Measurements from ENCODE around the gene PPP1R13B. TPM values are rescaled to one million over a fixed set of nuclear protein-coding genes. Genes with fewer than 3 reads are reported as not detected.

PPP1R13B gene
- total RNA-seq, 2 donors from 2014 or later = 18.2 to 22.6 TPM

DNA sequence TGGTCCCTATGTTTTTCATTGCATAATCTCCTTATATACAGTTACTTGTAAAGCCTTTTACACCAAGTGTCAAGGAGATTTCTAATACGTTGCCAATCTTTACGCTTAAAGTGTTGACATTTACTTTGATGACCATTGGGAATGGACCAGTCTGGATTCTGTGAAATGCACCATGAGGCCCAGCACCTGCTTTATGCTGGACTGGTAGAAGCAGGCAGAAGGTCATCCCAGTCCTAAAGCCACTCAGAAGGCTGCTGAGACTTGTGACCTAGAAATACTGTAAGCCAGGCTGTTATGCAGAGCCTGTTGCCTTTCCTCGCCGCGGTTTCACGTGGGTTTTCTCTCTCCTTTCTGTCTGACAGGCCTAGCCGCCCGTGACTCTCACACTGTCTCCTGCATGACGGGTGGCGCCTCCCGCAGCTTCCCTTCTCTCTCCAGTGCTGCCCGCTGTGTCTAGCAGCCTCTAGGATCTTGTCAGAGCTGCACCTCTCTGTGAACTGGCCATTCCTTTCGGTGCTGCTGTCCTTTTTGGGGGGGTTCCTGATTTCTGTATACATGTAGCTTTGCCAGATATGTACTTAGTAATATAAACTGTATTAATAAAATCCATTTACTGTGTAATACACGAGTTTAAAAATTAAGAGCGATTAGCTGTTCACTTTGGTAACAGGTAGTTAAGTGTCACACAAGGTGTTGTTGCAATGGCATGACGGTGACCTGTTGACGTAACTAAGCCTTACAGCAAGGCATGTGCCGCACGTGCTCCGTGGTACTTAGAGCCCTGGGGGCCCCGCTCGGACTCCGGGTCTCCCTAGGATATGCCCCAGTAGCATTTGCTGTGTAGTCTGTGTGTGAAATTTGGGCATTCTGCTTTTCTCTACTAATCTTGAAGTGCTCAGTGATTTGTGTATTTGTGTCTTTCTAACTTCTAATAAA lies 161.8 kb downstream of the PPP1R13B start:
- H3K27ac Mint-ChIP-seq = no peak overlapping the region
- peaks cover 5% of the 10 kb centered on the region for H3K36me3 Mint-ChIP-seq (ENCODE audit: low read depth)
- no peak for ATAC-seq
- no peak overlapping the region for H3K4me3 Mint-ChIP-seq
- no peak for DNase-seq
- H3K4me1 Mint-ChIP-seq = peaks cover 7% of the 10 kb centered on the region
- H3K27me3 Mint-ChIP-seq = no peaks in the 10 kb centered on the region
- no peaks in the 10 kb centered on the region for H3K9me3 ChIP-seq (ENCODE audit: control insufficient read depth, low read length, poor library complexity, severe bottlenecking)

DNA sequence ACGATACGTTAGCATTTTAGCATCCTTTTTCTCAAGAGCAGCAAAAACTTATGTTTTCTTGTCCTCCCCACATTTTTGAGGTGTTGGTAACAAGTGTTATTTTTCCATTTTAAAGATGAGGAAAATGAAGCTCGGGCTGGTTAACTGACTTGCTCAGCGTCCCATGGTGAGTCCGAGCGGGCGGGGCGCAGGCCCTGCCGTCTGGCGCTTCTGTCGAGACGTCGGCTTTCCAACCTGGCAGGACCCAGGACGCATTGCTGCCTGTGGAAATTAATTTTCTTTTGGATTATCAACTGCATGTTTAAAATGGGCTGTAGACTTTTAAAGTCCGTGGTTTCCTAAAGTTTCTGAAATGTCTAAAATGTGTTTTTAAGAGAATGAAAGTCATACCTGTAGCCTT lies 162.5 kb downstream of the PPP1R13B start:
- Mint-ChIP-seq H3K27me3 (no peaks in the 10 kb centered on the region), H3K27ac (no peak overlapping the region), H3K36me3 (ENCODE audit: low read depth) (peaks cover 2% of the 10 kb centered on the region), H3K4me3 (no peak overlapping the region), H3K4me1 (peaks cover 2% of the 10 kb centered on the region)
- ATAC-seq = no peak
- no peak for DNase-seq
- H3K9me3 ChIP-seq (ENCODE audit: control insufficient read depth, low read length, poor library complexity, severe bottlenecking) = no peaks in the 10 kb centered on the region

DNA sequence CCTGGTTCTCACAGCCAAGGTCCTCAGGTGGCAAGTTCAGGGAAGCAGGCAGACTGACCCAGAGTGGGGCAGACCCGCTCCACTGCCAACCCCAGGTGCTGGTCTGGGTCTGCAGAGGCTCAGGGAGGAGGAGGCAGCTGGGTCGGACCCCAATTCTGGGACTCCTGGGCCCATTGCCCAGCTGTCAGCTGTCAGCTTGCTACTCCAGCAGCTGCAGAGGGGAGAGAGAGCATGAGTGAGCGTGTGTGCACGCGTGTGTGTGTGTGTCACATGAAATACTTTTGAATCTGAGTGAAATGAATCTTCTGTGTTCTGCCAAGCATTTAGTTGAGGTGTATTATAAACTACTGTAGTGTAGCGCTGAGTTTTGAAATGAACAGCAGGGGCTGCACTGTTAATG lies 162.9 kb downstream of the PPP1R13B start:
- no peaks in the 10 kb centered on the region for H3K9me3 ChIP-seq (ENCODE audit: control insufficient read depth, low read length, poor library complexity, severe bottlenecking)
- ATAC-seq (no peak), DNase-seq (no peak)
- Mint-ChIP-seq H3K36me3 (ENCODE audit: low read depth) (peaks cover 2% of the 10 kb centered on the region), H3K4me1 (peaks cover under 1% of the 10 kb centered on the region), H3K4me3 (no peak overlapping the region), H3K27me3 (no peaks in the 10 kb centered on the region), H3K27ac (no peak overlapping the region)

Other genes starting within 250 kb of the PPP1R13B start
- gene KLC1, start 218.4 kb downstream of the PPP1R13B start, total RNA-seq = 100 to 1,000 TPM; 162 to 198 TPM
- 1 to 10 TPM; 6.9 to 8.3 TPM for gene XRCC3, start 132.1 kb downstream of the PPP1R13B start, total RNA-seq
- gene ZFYVE21, start 131.8 kb downstream of the PPP1R13B start, total RNA-seq = 1 to 10 TPM; 9.1 to 9.5 TPM
- gene TDRD9, start 80.9 kb upstream of the PPP1R13B start, total RNA-seq = 1 to 10 TPM in 1 of 2 donors, not detected in 1; 1.0 TPM
- gene RD3L, start 95.0 kb upstream of the PPP1R13B start, total RNA-seq = under 1 TPM in 1 of 2 donors, not detected in 1; 0.86 TPM
- gene ASPG, start 238.1 kb upstream of the PPP1R13B start, total RNA-seq = not detected